Activated T-cell treated with anti-CD3 and anti-CD28 coated beads for 4 hours (primary cell): ENCODE data around the gene PRKCA.
"Not testable (repeated sequence)": the region's sequence is repeated elsewhere in the genome, so short reads cannot be mapped to it uniquely, and the experiment has no call there.

ENCODE experiments used
- DNase-seq: peaks from one replicate; pipeline ENCODE4 v3.0.0-alpha.2; 2020

Gene PRKCA

GRCh38 chr17:66331038-66331816 is 28.8 kb downstream of the PRKCA start:
- DNase-seq: no peak

DNA sequence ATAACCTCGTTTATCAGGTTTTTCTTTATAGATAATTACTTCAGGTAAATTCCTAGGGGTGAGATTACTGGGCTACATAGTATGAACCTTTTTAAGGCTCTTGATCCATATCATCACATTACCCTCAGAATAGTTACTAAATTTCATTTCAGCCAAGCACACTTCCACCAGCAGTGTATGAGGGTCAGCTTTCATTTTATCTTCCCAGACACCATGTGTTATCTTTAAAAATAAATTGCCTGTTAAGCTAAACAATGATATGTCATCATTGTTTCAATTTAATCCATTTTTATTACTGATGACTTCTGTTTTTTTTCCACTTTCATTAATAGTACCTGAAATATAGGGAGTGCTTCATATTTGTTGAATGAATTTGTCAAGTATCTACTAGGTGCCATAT is 33.4 kb downstream of the PRKCA start:
- DNase-seq: no peak

GRCh38 chr17:66337268-66337667 is 34.9 kb downstream of the PRKCA start:
- DNase-seq: no peak

DNA sequence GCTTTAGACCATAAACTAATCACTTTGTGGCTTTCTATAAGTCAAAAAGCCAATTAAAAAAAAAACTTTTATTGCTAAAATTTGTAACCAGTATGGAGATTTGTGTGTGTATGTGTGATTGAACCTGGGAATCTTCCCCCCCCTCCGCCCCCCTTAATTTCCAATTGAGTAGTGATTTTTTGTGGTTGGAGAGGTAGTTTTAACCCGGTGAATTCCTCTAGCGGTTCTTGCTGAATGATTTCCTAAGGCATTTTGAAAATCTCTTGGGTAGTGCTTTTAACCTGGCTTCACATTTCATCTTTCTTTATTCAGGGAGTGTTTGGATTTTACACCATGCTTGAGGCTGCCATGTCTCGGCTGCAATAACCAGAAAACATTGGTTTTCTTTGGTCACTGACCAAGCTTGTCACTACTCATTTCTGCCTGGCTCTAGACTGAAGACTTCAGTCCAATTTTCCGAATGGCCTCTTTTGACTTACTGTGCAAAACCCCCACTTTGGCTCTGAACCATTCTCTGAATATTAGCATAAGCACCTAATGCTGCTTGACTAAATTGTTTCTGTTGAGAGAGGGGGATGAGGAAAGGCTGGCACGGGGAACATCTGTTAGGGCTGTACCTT is 35.6 kb downstream of the PRKCA start:
- DNase-seq: no peak

DNA sequence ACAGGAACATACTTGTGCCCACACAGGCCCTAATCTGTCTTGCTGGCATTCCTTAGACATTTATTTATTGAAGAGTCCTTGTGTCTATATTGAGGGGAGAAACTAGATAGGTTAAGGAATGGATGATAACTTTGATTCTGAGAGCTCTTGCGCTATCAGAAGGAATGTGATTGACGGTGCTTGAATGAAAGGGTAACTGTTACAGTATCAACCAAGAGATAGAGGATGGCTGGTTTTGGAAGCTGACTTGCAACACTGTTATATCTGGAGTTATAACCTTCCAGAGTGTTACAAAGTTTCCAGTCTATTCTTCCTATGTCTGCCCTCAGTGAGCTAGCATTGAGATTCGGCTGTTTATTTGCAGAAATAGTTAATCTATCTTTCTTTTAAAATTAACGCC is 36.5 kb downstream of the PRKCA start:
- DNase-seq: no peak

GRCh38 chr17:66339561-66339960 is 37.1 kb downstream of the PRKCA start:
- DNase-seq: no peak

GRCh38 chr17:66340720-66341119 is 38.3 kb downstream of the PRKCA start:
- DNase-seq: no peak

GRCh38 chr17:66341462-66341861 is 39.0 kb downstream of the PRKCA start:
- DNase-seq: no peak

DNA sequence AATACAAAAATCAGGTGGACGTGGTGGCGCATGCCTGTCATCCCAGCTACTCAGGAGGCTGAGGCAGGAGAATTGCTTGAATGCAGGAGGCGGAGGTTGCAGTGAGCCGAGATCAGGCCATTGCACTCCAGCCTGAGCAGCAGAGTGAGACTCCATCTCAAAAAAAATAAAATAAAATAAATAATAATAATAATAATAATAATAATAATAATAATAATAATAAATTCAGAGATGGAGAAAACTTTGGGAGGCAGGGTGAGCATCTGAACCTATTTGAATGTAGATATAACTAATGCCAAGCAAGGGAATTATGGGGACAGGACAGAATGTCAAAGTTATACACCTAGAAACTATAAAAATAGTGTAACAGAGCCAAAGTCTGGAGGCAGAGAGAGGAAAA is 39.9 kb downstream of the PRKCA start:
- DNase-seq: not testable (repeated sequence)

DNA sequence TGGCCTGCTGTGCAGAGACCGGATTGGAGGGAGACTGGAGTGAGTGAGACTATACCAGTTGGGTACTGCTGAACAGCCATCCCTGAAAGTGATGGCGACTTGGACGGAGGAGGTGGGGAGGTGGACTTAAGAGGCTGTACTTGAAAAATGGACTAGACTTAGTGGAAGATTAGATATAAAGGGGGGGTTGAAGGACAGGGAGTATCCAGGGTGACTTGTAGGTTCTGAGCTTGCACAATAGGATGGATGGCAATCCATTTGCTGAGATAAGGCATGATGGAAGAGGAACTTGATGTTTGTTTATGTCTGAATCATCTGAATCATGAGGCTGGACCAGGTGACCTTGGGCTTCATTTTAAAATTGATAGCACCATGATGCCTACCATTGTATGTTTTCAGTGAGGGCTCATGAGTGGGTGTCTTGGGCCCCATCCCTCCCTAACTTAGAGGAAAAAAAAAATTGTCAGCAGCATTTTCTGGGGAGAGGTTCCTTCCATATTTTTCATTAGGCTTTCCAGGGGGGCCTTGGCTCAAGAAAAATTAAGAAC is 41.2 kb downstream of the PRKCA start:
- no peak for DNase-seq

GRCh38 chr17:66344473-66344872 is 42.1 kb downstream of the PRKCA start:
- DNase-seq: no peak

- DNase-seq: no peak
Measured at GRCh38 chr17:66345264-66345663, 42.9 kb downstream of the PRKCA start.

GRCh38 chr17:66345949-66346638 is 43.7 kb downstream of the PRKCA start:
- DNase-seq: not testable (repeated sequence)

GRCh38 chr17:66347661-66348514 is 45.5 kb downstream of the PRKCA start:
- no peak for DNase-seq

DNA sequence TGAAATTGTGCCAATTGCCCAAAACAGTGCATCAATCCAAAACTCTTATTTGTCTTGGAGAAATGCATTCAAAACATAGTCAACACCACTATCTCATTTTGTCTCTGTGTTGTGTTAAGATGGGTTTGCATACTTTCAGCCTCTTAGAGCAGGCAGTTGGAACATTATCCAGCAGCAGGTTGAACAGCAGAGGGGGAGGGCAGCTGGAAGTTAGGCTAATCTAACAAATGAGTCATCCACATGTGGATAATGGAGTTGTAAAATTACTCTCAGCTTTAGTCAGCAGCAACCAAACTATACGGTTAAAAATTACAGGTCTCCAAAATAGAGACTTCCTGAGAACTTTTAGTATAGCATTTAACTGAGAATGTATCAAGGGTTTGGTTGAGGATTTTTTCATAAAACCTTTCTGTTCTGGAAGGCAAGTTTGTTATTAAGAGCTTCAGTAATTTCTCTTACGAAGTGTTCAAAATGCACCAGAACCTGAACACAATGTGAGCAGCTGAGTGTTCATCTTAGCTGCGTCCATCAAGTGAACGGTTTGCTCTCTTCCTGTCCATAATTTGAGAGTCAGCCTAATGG is 46.3 kb downstream of the PRKCA start:
- DNase-seq: no peak

DNA sequence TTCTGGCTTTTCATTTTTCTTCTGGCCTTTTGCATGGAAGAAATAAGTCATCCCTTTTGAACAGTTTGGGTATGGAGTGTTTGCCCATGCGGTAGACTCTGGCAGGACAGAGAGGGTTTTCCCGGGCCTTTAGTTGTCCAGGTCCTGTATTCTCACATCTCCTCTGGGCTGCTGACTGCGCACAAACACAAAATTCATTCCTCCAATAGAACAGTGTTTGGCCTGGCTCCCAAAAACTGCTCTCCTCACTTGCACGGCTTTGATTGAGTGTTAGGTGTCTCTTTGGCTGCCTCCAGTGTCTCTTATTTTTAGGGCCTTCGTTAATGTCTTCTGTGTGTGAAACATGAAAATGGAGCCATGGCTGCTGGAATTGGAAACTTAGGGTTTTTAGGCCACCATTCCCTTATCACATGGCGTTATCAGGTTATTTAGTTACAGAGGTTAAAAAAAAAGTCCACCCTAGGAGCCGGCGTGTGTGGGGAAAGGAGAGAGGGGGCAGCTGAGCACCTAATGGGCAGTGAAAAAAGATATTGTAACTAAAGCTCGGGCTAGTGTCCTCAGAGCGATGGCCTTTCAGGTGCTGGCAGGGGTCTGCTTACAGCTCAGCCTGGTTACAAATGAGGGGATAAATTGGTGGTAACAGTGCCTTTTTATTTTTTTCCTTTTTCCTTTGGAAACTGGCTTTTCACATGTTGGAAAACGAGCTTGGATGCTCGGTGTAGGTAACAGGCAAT is 47.3 kb downstream of the PRKCA start:
- no peak for DNase-seq

GRCh38 chr17:66350576-66350975 is 48.2 kb downstream of the PRKCA start:
- not testable (repeated sequence) for DNase-seq

GRCh38 chr17:66351033-66351432 is 48.6 kb downstream of the PRKCA start:
- DNase-seq: no peak

DNA sequence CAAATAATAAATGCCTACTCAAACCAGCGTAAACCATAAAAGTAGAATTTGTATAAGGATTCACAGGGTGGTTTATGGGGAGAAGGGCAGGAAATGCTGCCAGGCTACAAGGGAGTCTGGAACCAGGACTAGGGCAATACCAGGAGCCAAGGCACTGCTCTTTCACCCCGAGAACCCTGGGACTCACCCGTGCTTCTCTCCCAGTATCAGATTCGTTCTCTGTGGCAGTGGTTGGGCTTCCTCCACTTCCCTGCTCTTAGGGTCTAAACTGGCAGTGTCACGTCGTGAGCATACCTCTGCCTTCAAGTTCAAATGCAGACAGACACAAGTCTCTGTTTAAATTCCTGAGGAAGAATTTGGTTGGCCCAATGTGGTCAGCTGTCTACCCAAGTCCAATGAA is 49.3 kb downstream of the PRKCA start:
- no peak for DNase-seq

DNA sequence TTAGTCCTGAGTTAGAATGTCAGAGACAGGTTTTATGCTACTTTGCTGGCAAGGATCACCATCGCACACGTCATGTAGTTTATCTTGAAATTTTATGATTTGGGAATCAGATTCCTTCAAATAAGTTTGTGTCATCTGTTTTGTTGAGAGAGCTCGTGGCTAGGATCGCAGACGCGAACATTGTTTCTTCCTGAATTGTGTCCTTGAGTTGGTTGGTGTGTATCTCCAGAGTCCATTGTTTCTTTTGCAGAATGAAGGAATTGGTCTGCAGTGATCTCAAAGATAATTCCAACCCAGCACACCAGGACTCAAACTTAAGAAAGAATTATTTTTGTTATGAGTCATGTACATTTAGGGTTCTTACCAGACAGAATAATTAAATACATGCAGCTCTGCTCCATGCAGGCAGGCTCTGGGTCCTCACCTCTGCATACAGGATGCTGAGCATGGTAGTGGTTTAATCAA is 51.6 kb downstream of the PRKCA start:
- no peak for DNase-seq

GRCh38 chr17:66354472-66354871 is 52.1 kb downstream of the PRKCA start:
- DNase-seq: no peak

DNA sequence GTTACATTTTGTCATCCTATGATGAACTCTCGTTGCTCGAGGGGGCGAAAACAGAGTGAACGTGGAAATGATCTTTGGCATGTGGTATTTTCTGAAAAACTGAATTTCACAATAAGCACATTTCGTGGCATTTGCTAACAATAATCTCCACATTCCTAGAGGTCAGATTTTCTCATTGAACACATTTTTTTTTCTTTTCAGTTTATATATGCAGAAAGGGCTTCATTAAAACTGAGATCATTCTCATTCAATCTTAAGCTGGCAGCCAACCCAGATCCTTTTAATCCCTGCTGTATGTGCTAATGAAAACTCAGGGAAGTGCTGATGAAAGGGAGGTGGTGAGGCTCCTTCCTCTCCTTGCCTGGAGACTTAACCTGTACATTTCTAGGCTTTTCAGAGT is 52.6 kb downstream of the PRKCA start:
- no peak for DNase-seq
